H1 (cell line): ENCODE measurements around the gene UBE2K.

Experiments used
- BACH1 ChIP-seq: IDR thresholded peaks from 2 replicates; pipeline ENCODE4 v1.6.1; 2012; ENCODE audit warnings: low read length, improper control_type of control experiment
- BRCA1 ChIP-seq: IDR thresholded peaks from 2 replicates; pipeline ENCODE4 v1.6.1; 2012; ENCODE audit warnings: low read depth, low read length, improper control_type of control experiment
- CEBPB ChIP-seq: IDR thresholded peaks from 2 replicates; pipeline ENCODE4 v1.6.1; 2012; ENCODE audit warnings: low read depth, low read length
- CHD2 ChIP-seq: IDR thresholded peaks from 2 replicates; pipeline ENCODE4 v1.6.1; 2012; ENCODE audit warnings: low read length, improper control_type of control experiment
- CREB1 ChIP-seq: IDR thresholded peaks from 2 replicates; pipeline ENCODE4 v1.6.1; 2012; ENCODE audit warnings: inconsistent platforms
- EGR1 ChIP-seq: IDR thresholded peaks from 2 replicates; pipeline ENCODE4 v1.6.1; 2011; ENCODE audit warnings: low read depth, low read length, borderline replicate concordance
- EP300 ChIP-seq, 2 experiments: IDR thresholded peaks; 1 replicate in 1 of 2; 2 replicates in 1 of 2; pipeline ENCODE4 v1.6.1; 2011 to 2012; ENCODE audit warnings: low read depth in 2 of 2, low read length in 2 of 2, mild to moderate bottlenecking in 2 of 2, borderline replicate concordance in 1 of 2, inconsistent platforms in 1 of 2, moderate library complexity in 1 of 2
- EZH2 ChIP-seq: fragments of 200-600 bp; sonication (generic); IDR thresholded peaks from 2 replicates; pipeline ENCODE4 v1.7.1; 2012; ENCODE audit warnings: low read depth, mild to moderate bottlenecking, moderate library complexity, low read length, inconsistent platforms; ENCODE audit not compliant: severe bottlenecking
- FOSL1 ChIP-seq: IDR thresholded peaks from 2 replicates; pipeline ENCODE4 v1.6.1; 2011; ENCODE audit warnings: mild to moderate bottlenecking, low read depth, low read length, moderate library complexity; ENCODE audit not compliant: insufficient read depth
- JUND ChIP-seq: IDR thresholded peaks from 2 replicates; pipeline ENCODE4 v1.6.1; 2011; ENCODE audit warnings: mild to moderate bottlenecking, improper control_type of control experiment, low read length
- POLR2A ChIP-seq, 2 experiments: IDR thresholded peaks; 1 replicate in 1 of 2; 2 replicates in 1 of 2; pipeline ENCODE4 v1.6.1; 2011; ENCODE audit warnings: low read depth in 2 of 2, low read length in 2 of 2, mild to moderate bottlenecking in 2 of 2; ENCODE audit errors: control extremely low read depth in 1 of 2
- POLR2AphosphoS5 ChIP-seq: IDR thresholded peaks from 2 replicates; pipeline ENCODE4 v1.6.1; 2011; ENCODE audit warnings: low read depth, low read length
- TF ChIP-seq, protein P1 (sequence below), 3 experiments: IDR thresholded peaks; 1 replicate in 2 of 3; 2 replicates in 1 of 3; pipeline versions ENCODE4 v1.5.1 to v1.6.1; 2011; ENCODE audit warnings: low read length in 3 of 3, mild to moderate bottlenecking in 3 of 3, inconsistent platforms in 2 of 3, low read depth in 1 of 3, moderate library complexity in 1 of 3; ENCODE audit not compliant: insufficient read depth in 1 of 3; ENCODE audit errors: control extremely low read depth in 1 of 3

DNA sequence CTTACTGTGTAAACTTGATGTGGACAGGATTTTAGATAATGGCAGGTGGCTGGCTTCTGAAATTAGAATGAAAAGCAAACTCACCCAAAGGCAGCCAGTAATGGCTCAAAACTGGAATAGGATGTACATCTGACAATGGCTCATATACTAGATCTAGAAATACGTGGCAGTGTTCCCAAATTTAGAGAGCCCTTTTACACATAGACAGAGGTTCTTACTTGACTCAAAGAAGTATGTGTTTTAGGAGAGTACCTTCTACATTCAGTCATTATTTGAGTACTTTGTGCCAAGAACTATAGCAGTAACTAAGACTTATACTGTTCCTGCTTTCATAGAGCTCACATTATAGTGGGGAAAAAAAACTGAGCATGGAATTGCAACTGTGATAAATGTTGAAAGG lies 48.0 kb downstream of the UBE2K start:
- TF ChIP-seq, protein P1, sequence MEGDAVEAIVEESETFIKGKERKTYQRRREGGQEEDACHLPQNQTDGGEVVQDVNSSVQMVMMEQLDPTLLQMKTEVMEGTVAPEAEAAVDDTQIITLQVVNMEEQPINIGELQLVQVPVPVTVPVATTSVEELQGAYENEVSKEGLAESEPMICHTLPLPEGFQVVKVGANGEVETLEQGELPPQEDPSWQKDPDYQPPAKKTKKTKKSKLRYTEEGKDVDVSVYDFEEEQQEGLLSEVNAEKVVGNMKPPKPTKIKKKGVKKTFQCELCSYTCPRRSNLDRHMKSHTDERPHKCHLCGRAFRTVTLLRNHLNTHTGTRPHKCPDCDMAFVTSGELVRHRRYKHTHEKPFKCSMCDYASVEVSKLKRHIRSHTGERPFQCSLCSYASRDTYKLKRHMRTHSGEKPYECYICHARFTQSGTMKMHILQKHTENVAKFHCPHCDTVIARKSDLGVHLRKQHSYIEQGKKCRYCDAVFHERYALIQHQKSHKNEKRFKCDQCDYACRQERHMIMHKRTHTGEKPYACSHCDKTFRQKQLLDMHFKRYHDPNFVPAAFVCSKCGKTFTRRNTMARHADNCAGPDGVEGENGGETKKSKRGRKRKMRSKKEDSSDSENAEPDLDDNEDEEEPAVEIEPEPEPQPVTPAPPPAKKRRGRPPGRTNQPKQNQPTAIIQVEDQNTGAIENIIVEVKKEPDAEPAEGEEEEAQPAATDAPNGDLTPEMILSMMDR (IDR thresholded peaks at IDR 0.05; ENCODE audit: control extremely low read depth in 1 of 3, insufficient read depth in 1 of 3, low read depth in 1 of 3, low read length in 3 of 3): no peak
- TF ChIP-seq CREB1 (no peak), JUND (no peak), BACH1 (no peak), EGR1 (no peak), FOSL1 (no peak), EP300 (IDR thresholded peaks at IDR 0.05; ENCODE audit: borderline replicate concordance in 1 of 2, low read depth in 2 of 2, low read length in 2 of 2) (no peak), EZH2 (no peak), CEBPB (no peak), BRCA1 (no peak), POLR2AphosphoS5 (no peak), CHD2 (no peak), POLR2A (IDR thresholded peaks at IDR 0.05; ENCODE audit: control extremely low read depth in 1 of 2, low read depth in 2 of 2, low read length in 2 of 2) (no peak)
